SU-DHL-6 (cell line): ENCODE results near the gene ITGAV.

ENCODE experiments used
- EZH2phosphoT487 ChIP-seq: fragments of 200-600 bp; sonication (generic), shearing (Covaris generic); conservative IDR thresholded peaks from 2 replicates; pipeline ENCODE4 v1.6.1; 2018; ENCODE audit warnings: mild to moderate bottlenecking, antibody characterized with exemption, low read length, moderate library complexity, mixed read lengths
- TF ChIP-seq, protein P1 (sequence below): fragments of 200-600 bp; sonication (generic); IDR thresholded peaks from one replicate; pipeline ENCODE4 v1.5.1; 2017; ENCODE audit warnings: antibody characterized with exemption, mild to moderate bottlenecking, low read length, moderate library complexity; ENCODE audit not compliant: insufficient read depth, poor library complexity, severe bottlenecking

DNA sequence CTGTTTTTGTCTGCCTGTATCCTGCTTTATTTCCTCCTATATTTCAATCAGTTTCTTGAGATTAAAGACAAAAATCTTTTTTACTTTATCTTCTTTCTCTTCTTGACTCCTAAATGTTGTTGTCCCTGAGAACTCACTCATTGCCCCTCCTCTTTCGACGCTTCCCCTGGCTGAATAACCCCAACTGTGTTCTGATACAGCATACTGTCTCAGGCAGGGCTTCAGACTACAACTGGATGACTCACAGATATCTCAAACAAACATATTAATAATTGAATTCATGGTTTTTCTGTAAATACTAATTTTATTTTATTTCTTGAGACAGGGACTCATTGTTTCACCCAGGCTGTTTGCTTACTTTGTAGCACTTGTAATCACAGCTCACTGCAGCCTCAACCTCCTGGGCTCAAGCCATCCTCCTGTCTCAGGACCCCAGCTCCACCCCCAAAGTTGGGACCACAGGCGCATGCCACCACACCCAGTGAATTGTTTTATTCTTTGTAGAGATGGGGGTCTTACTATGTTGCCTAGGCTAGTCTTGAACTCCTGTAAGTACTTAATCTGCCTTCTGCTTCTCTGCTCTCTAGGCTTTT, 9.4 kb downstream of the ITGAV start:
- TF ChIP-seq, protein P1, sequence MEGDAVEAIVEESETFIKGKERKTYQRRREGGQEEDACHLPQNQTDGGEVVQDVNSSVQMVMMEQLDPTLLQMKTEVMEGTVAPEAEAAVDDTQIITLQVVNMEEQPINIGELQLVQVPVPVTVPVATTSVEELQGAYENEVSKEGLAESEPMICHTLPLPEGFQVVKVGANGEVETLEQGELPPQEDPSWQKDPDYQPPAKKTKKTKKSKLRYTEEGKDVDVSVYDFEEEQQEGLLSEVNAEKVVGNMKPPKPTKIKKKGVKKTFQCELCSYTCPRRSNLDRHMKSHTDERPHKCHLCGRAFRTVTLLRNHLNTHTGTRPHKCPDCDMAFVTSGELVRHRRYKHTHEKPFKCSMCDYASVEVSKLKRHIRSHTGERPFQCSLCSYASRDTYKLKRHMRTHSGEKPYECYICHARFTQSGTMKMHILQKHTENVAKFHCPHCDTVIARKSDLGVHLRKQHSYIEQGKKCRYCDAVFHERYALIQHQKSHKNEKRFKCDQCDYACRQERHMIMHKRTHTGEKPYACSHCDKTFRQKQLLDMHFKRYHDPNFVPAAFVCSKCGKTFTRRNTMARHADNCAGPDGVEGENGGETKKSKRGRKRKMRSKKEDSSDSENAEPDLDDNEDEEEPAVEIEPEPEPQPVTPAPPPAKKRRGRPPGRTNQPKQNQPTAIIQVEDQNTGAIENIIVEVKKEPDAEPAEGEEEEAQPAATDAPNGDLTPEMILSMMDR, result no peak
- TF ChIP-seq EZH2phosphoT487, result no peak
